ENCODE data around the gene HSBP1L1. TPM values are rescaled to one million over a fixed set of nuclear protein-coding genes. Genes with fewer than 3 reads are reported as not detected.

Gene HSBP1L1
- total and polyA plus RNA-seq, 2 of the 8 experiments (the other 6 are each of a cell fraction or from before 2014, with no cell fraction given), result 1.0 to 1.3 TPM

DNA sequence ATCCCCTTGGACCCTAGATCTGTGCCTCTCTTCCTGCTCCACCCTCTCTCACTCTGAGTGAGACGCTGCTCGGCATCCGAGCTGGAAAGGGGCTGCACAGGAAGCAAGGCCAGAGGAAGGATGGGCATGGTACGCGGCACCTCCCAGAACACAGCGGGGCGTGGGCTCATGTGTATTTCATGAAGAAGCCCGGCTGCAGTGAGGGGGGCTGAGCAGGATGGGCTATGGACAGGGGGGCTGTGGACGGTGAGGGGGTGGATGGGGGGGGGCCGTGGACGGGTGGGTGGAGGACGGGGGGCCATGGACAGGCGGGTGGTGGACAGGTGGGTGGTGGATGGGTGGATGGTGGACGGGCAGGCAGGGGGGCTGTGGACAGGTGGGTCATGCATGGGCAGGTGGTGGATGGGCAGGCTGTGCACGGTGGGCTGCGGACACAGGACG, 41.5 kb upstream of the HSBP1L1 start:
- Histone ChIP-seq H3K23me2 (ENCODE audit: low read depth, low read length) (0 out of 2 replicates have a peak, but pooled peaks cover 2% of the 10 kb centered on the region), H3K4ac (replicated peaks; ENCODE audit: insufficient read length, low read depth, low read length) (no peak overlapping the region), H3K4me3 (ENCODE audit: extremely low read depth in 1 of 4, insufficient read depth in 2 of 4, low read depth in 3 of 4, low read length in 4 of 4) (no peak overlapping the region), H3K9me3 (ENCODE audit: insufficient read depth in 2 of 2, low read depth in 1 of 2, low read length in 1 of 2) (no peaks in the 10 kb centered on the region; a peak in 1 of 4 replicates), H3K23ac (ENCODE audit: insufficient read length) (no peak overlapping the region), H3K18ac (ENCODE audit: extremely low read depth, low read length) (no peak overlapping the region), H2AFZ (ENCODE audit: low read length) (no peak overlapping the region), H4K20me1 (replicated peaks in 1 of 2; ENCODE audit: control insufficient read depth in 1 of 2, insufficient read depth in 2 of 2, low read length in 2 of 2) (peaks cover 0 to 5% of the 10 kb centered on the region in 2 experiments), H3K56ac (replicated peaks; ENCODE audit: insufficient read length, low read depth, low read length) (no peak overlapping the region), H2BK20ac (ENCODE audit: low read length) (no peak overlapping the region), H2BK120ac (replicated peaks; ENCODE audit: low read depth, low read length) (no peak overlapping the region), H3K4me1 (replicated peaks in 1 of 4; ENCODE audit: control insufficient read depth in 3 of 4, insufficient read depth in 4 of 4, low read length in 3 of 4) (no peaks in the 10 kb centered on the region; a peak in 2 of 7 replicates), H3K36me3 (ENCODE audit: control insufficient read depth in 2 of 4, insufficient read depth in 4 of 4, low read length in 3 of 4) (no peaks in the 10 kb centered on the region), H2AK5ac (ENCODE audit: low read depth, low read length) (no peak overlapping the region), H4K8ac (ENCODE audit: extremely low read depth, insufficient read depth, low read length) (no peak overlapping the region), H4K5ac (ENCODE audit: insufficient read length, low read depth, low read length) (no peak overlapping the region), H3K79me2 (ENCODE audit: control insufficient read depth in 1 of 2, insufficient read depth in 2 of 2, low read length in 2 of 2) (no peaks in the 10 kb centered on the region; a peak in 1 of 4 replicates), H4K91ac (replicated peaks; ENCODE audit: insufficient read length, low read length) (no peak overlapping the region), H3K27ac (ENCODE audit: low read depth, low read length) (no peak overlapping the region), H2BK12ac (ENCODE audit: low read depth, low read length) (no peak overlapping the region), H3K4me2 (ENCODE audit: insufficient read depth in 1 of 2, low read depth in 2 of 2, low read length in 2 of 2) (no peak overlapping the region), H3K79me1 (ENCODE audit: low read depth, low read length) (no peaks in the 10 kb centered on the region; the same call in 1 of the 2 replicates), H3K9ac (replicated peaks in 1 of 4; ENCODE audit: extremely low read depth in 1 of 4, low read depth in 3 of 4, low read length in 3 of 4) (no peak overlapping the region), H2BK15ac (ENCODE audit: low read length) (no peak overlapping the region), H3K27me3 (replicated peaks in 1 of 4; ENCODE audit: control insufficient read depth in 3 of 4, extremely low read depth in 1 of 4, insufficient read depth in 3 of 4, low read length in 3 of 4) (no peaks in the 10 kb centered on the region), H2BK5ac (ENCODE audit: low read depth, low read length) (no peak overlapping the region), H3K14ac (ENCODE audit: insufficient read length) (no peak overlapping the region)
- ChIA-PET CTCF (ENCODE audit: partially characterized antibody) (no interaction called here), POLR2A (ENCODE audit: partially characterized antibody) (no interaction called here)
- 73% methylated on average over 11 of the region's 17 CpGs; no CpG with 5 or more reads in 1 of the 2 experiments for WGBS, 2 experiments (ENCODE audit: extremely low coverage in 1 of 2, insufficient coverage in 1 of 2, insufficient read length in 1 of 2, insufficient replicate concordance in 2 of 2, low coverage in 1 of 2, low lambda C conversion rate in 2 of 2, missing lambda C conversion rate in 1 of 2)
- FAIRE-seq (no peak), DNase-seq (ENCODE audit: low read depth in 1 of 2, low spot score in 2 of 2) (no peak)
- no peak for TF ChIP-seq POU5F1 (IDR thresholded peaks at IDR 0.05; ENCODE audit: low read depth, low read length)
- TF ChIP-seq YY1 (IDR thresholded peaks at IDR 0.05; ENCODE audit: low read depth, low read length), result no peak
- TF ChIP-seq RXRA (IDR thresholded peaks at IDR 0.05; ENCODE audit: insufficient read depth, low read depth, low read length), result no peak
- no peak for TF ChIP-seq CTCF (IDR thresholded peaks at IDR 0.05; ENCODE audit: control extremely low read depth in 1 of 3, insufficient read depth in 1 of 3, low read depth in 1 of 3, low read length in 3 of 3)
- no peak for TF ChIP-seq SIX5 (IDR thresholded peaks at IDR 0.05; ENCODE audit: low read depth, low read length)
- no peak for TF ChIP-seq CHD1 (IDR thresholded peaks at IDR 0.05; ENCODE audit: low read depth, low read length)
- TF ChIP-seq, protein P1, sequence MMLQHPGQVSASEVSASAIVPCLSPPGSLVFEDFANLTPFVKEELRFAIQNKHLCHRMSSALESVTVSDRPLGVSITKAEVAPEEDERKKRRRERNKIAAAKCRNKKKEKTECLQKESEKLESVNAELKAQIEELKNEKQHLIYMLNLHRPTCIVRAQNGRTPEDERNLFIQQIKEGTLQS (IDR thresholded peaks at IDR 0.05; ENCODE audit: insufficient read depth, low read depth, low read length), result no peak
- TF ChIP-seq BCL11A (IDR thresholded peaks at IDR 0.05; ENCODE audit: low read depth in 2 of 2, low read length in 2 of 2), result no peak
- TF ChIP-seq FOSL1 (IDR thresholded peaks at IDR 0.05; ENCODE audit: insufficient read depth, low read depth, low read length), result no peak
- no peak for TF ChIP-seq HDAC2 (IDR thresholded peaks at IDR 0.05; ENCODE audit: borderline replicate concordance in 1 of 2, low read depth in 2 of 2, low read length in 2 of 2)
- no peak for TF ChIP-seq RBBP5 (IDR thresholded peaks at IDR 0.05; ENCODE audit: borderline replicate concordance, low read depth, low read length)
